8988T (cell line): ENCODE results near the gene NYNRIN.
"Not testable (repeated sequence)": the region's sequence is repeated elsewhere in the genome, so short reads cannot be mapped to it uniquely, and the experiment has no call there.

ENCODE experiments used
- DNase-seq: peaks from one replicate; pipeline ENCODE4 v3.0.0; 2011

Gene NYNRIN

GRCh38 chr14:24369907-24370687, 28.7 kb upstream of the NYNRIN start:
- no peak for DNase-seq

- no peak for DNase-seq
These were observed 28.1 kb upstream of the NYNRIN start for GRCh38 chr14:24370748-24371147.

GRCh38 chr14:24371605-24372004, 27.2 kb upstream of the NYNRIN start:
- DNase-seq, result not testable (repeated sequence)

GRCh38 chr14:24372701-24373416, 25.9 kb upstream of the NYNRIN start:
- DNase-seq, result no peak

GRCh38 chr14:24376448-24377070, 22.2 kb upstream of the NYNRIN start:
- no peak for DNase-seq

- no peak for DNase-seq
These were observed 21.7 kb upstream of the NYNRIN start for GRCh38 chr14:24377126-24377525.

- no peak for DNase-seq
These were observed 21.1 kb upstream of the NYNRIN start for GRCh38 chr14:24377657-24378056.

- DNase-seq, result no peak
These were observed 20.5 kb upstream of the NYNRIN start for GRCh38 chr14:24378327-24378726.

- DNase-seq, result no peak
These were observed 19.6 kb upstream of the NYNRIN start for GRCh38 chr14:24378981-24379906.

- DNase-seq, result no peak
These were observed 18.7 kb upstream of the NYNRIN start for GRCh38 chr14:24379907-24380730.

GRCh38 chr14:24381363-24382063, 17.3 kb upstream of the NYNRIN start:
- DNase-seq, result no peak

- DNase-seq, result no peak
These were observed 16.8 kb upstream of the NYNRIN start for GRCh38 chr14:24382064-24382371.

GRCh38 chr14:24384169-24384568, 14.6 kb upstream of the NYNRIN start:
- no peak for DNase-seq

- DNase-seq, result no peak
These were observed 13.3 kb upstream of the NYNRIN start for GRCh38 chr14:24385524-24385923.

- no peak for DNase-seq
These were observed 11.8 kb upstream of the NYNRIN start for GRCh38 chr14:24387009-24387345.

- not testable (repeated sequence) for DNase-seq
These were observed 11.2 kb upstream of the NYNRIN start for GRCh38 chr14:24387579-24387978.

- DNase-seq, result no peak
These were observed 10.2 kb upstream of the NYNRIN start for GRCh38 chr14:24388474-24389179.

GRCh38 chr14:24389226-24389848, 9.5 kb upstream of the NYNRIN start:
- DNase-seq, result no peak

- no peak for DNase-seq
These were observed 7.9 kb upstream of the NYNRIN start for GRCh38 chr14:24390701-24391468.
